Uterus (tissue), 2 donors: Measurements from ENCODE around the gene AP2B1.

Experiments used
- POLR2A ChIP-seq, 2 donors: fragments of 450-650 bp; IDR thresholded peaks; one replicate each; pipeline ENCODE4 v1.6.1; 2016; ENCODE audit warnings: antibody characterized with exemption in 2 of 2, mild to moderate bottlenecking in 1 of 2, moderate library complexity in 1 of 2
- TF ChIP-seq, protein P1 (sequence below), 4 experiments: fragments of 200-600 bp in 2 of 4; fragments of 450-650 bp in 2 of 4; sonication (generic) in 2 of 4; IDR thresholded peaks; one replicate each; pipeline ENCODE4 v1.5.1; 2016 to 2019; ENCODE audit warnings: antibody characterized with exemption in 4 of 4, mild to moderate bottlenecking in 2 of 4, moderate library complexity in 1 of 4

DNA sequence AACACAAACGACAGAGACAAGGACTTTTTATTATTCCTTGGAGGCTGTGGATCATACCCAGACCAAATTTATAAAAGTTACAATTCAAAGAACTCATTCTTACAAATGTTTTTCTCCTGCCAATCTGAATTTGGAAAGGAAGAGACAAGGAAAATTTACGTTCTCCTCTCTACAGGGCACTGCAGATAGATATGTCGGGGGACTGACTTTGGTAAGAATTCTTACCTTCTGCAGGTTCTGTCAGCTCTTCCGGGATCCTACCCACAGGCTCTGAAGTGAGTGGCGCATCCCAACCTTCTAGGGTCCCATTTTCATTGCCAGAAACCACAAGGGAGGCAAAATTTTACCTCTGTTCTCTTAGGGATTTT lies 47.5 kb upstream of the AP2B1 start:
- TF ChIP-seq POLR2A (IDR thresholded peaks at IDR 0.05), result no peak
- TF ChIP-seq, protein P1, sequence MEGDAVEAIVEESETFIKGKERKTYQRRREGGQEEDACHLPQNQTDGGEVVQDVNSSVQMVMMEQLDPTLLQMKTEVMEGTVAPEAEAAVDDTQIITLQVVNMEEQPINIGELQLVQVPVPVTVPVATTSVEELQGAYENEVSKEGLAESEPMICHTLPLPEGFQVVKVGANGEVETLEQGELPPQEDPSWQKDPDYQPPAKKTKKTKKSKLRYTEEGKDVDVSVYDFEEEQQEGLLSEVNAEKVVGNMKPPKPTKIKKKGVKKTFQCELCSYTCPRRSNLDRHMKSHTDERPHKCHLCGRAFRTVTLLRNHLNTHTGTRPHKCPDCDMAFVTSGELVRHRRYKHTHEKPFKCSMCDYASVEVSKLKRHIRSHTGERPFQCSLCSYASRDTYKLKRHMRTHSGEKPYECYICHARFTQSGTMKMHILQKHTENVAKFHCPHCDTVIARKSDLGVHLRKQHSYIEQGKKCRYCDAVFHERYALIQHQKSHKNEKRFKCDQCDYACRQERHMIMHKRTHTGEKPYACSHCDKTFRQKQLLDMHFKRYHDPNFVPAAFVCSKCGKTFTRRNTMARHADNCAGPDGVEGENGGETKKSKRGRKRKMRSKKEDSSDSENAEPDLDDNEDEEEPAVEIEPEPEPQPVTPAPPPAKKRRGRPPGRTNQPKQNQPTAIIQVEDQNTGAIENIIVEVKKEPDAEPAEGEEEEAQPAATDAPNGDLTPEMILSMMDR (IDR thresholded peaks at IDR 0.05), result no peak
